SK-N-SH (cell line): Measurements from ENCODE around the gene RAB12. TPM values are rescaled to one million over a fixed set of nuclear protein-coding genes. Genes with fewer than 3 reads are reported as not detected.

ENCODE experiments used
- CTCF ChIA-PET: fragments of 300-600, 350-600 bp; formaldehyde crosslinking; extraction: SDS; loops from one replicate; lab custom pipeline; 2021; lab: Yijun Ruan, JAX
- POLR2A ChIA-PET: fragments of 350-600 bp; sonication (Branson Sonifier 250); formaldehyde crosslinking; extraction: SDS; loops from one replicate; lab custom pipeline; 2020; ENCODE audit warnings: antibody characterized with exemption, inconsistent platforms; lab: Yijun Ruan, JAX
- DNase-seq: peaks from one replicate; pipeline ENCODE4 v3.0.0; 2012
- H2AFZ ChIP-seq: fragments of 200-600 bp; sonication (generic); 2 replicates; pipeline ENCODE4 v1.8.1; 2016; ENCODE audit warnings: antibody characterized with exemption, mild to moderate bottlenecking, low read depth
- H3F3A ChIP-seq: fragments of 200-600 bp; sonication (generic); replicated peaks from 2 replicates; pipeline ENCODE3; 2016; ENCODE audit warnings: antibody characterized with exemption, mild to moderate bottlenecking; ENCODE audit not compliant: insufficient read depth
- H3K27ac ChIP-seq, 2 experiments: fragments of 200-500 bp in 1 of 2; fragments of 200-600 bp in 1 of 2; sonication (Bioruptor generic) in 1 of 2; sonication (generic), shearing (Covaris generic) in 1 of 2; 2 replicates each; pipeline versions ENCODE4 v1.5.1 to v1.6.1; 2014 to 2016; ENCODE audit warnings: low read depth in 2 of 2, inconsistent platforms in 1 of 2, low read length in 1 of 2, mild to moderate bottlenecking in 1 of 2, mixed read lengths in 1 of 2
- H3K27me3 ChIP-seq: fragments of 200-600 bp; sonication (generic), shearing (Covaris generic); 2 replicates; pipeline ENCODE4 v1.6.1; 2016; ENCODE audit warnings: mixed run types; ENCODE audit not compliant: insufficient read depth
- H3K36me3 ChIP-seq, 2 experiments: fragments of 200-500 bp in 1 of 2; fragments of 200-600 bp in 1 of 2; sonication (Bioruptor generic) in 1 of 2; sonication (generic) in 1 of 2; replicated peaks in 1 of 2; 2 replicates each; pipeline versions ENCODE3 to v1.5.1; 2014 to 2016; ENCODE audit warnings: low read length in 1 of 2, mild to moderate bottlenecking in 1 of 2; ENCODE audit not compliant: insufficient read depth in 2 of 2, control insufficient read depth in 1 of 2
- H3K4me1 ChIP-seq, 2 experiments: fragments of 200-500 bp in 1 of 2; fragments of 200-600 bp in 1 of 2; sonication (Bioruptor generic) in 1 of 2; sonication (generic), shearing (Covaris generic) in 1 of 2; 2 replicates each; pipeline versions ENCODE4 v1.5.1 to v1.6.1; 2014 to 2016; ENCODE audit warnings: low read depth in 1 of 2, low read length in 1 of 2, mixed run types in 1 of 2; ENCODE audit not compliant: insufficient read depth in 2 of 2, control insufficient read depth in 1 of 2
- H3K4me2 ChIP-seq: fragments of 200-600 bp; sonication (generic), shearing (Covaris generic); 2 replicates; pipeline ENCODE4 v1.6.1; 2017; ENCODE audit warnings: mixed run types
- H3K4me3 ChIP-seq, 2 experiments: fragments of 200-500 bp in 1 of 2; fragments of 200-600 bp in 1 of 2; sonication (Bioruptor generic) in 1 of 2; sonication (generic), shearing (Covaris generic) in 1 of 2; 2 replicates each; pipeline versions ENCODE4 v1.5.1 to v1.8.1; 2014 to 2016; ENCODE audit warnings: low read depth in 2 of 2, inconsistent platforms in 1 of 2, low read length in 1 of 2, mild to moderate bottlenecking in 1 of 2, mixed read lengths in 1 of 2, moderate library complexity in 1 of 2
- H3K79me2 ChIP-seq: fragments of 200-600 bp; sonication (generic); 2 replicates; pipeline ENCODE4 v1.8.1; 2017; ENCODE audit warnings: mild to moderate bottlenecking; ENCODE audit not compliant: insufficient read depth
- H3K9ac ChIP-seq: fragments of 200-600 bp; sonication (generic); 2 replicates; pipeline ENCODE4 v1.6.1; 2017; ENCODE audit warnings: mixed run types
- H3K9me2 ChIP-seq: fragments of 200-600 bp; sonication (generic); 2 replicates; pipeline ENCODE4 v1.6.1; 2017; ENCODE audit warnings: mixed run types
- H3K9me3 ChIP-seq: fragments of 200-600 bp; sonication (generic); 2 replicates; pipeline ENCODE4 v1.6.1; 2017; ENCODE audit warnings: mixed run types, mild to moderate bottlenecking, moderate library complexity
- H4K20me1 ChIP-seq: fragments of 200-600 bp; sonication (generic); 2 replicates; pipeline ENCODE4 v1.6.1; 2017; ENCODE audit warnings: mild to moderate bottlenecking, mixed run types; ENCODE audit not compliant: insufficient read depth
- CTCF ChIP-seq: fragments of 200-600 bp; sonication (generic); IDR thresholded peaks from 2 replicates; pipeline ENCODE4 v1.6.1; 2017; ENCODE audit warnings: antibody characterized with exemption, mild to moderate bottlenecking, moderate library complexity
- EZH2phosphoT487 ChIP-seq: fragments of 200-600 bp; sonication (generic); IDR thresholded peaks from 2 replicates; pipeline ENCODE4 v1.6.1; 2017; ENCODE audit warnings: low read depth, mixed run types, mild to moderate bottlenecking, antibody characterized with exemption, moderate library complexity, borderline replicate concordance
- GABPA ChIP-seq: IDR thresholded peaks from 2 replicates; pipeline ENCODE4 v1.4.0; 2012; ENCODE audit warnings: low read depth, mild to moderate bottlenecking
- GATA2 ChIP-seq: sonication (generic); formaldehyde crosslinking; IDR thresholded peaks from 2 replicates; pipeline ENCODE4 v1.5.0; 2020; ENCODE audit warnings: mild to moderate bottlenecking, missing genetic modification reagents
- JUND ChIP-seq: IDR thresholded peaks from 2 replicates; pipeline ENCODE4 v1.4.0; 2012
- NFIC ChIP-seq: IDR thresholded peaks from 2 replicates; pipeline ENCODE4 v1.4.0; 2012; ENCODE audit warnings: borderline replicate concordance
- SMC3 ChIP-seq: IDR thresholded peaks from 2 replicates; pipeline ENCODE4 v1.6.1; 2012; ENCODE audit warnings: low read depth, low read length, improper control_type of control experiment
- USF1 ChIP-seq: IDR thresholded peaks from 2 replicates; pipeline ENCODE4 v1.4.0; 2012; ENCODE audit warnings: low read depth, borderline replicate concordance
- YY1 ChIP-seq: IDR thresholded peaks from 2 replicates; pipeline ENCODE4 v1.4.0; 2012; ENCODE audit warnings: low read depth, mild to moderate bottlenecking
- ZBTB33 ChIP-seq: IDR thresholded peaks from 2 replicates; pipeline ENCODE4 v1.4.0; 2012; ENCODE audit warnings: low read depth, borderline replicate concordance
- WGBS: methylation state at CpG from one replicate; pipeline ENCODE4 v1.1.6; 2017; ENCODE audit warnings: low lambda C conversion rate; 5-methylcytosine and 5-hydroxymethylcytosine counted together
- polyA plus RNA-seq, 3 experiments: library from polyadenylated mRNA; depleted of rRNA; stranded (reverse); fragments of >200 nt; gene quantifications; 2 replicates each; pipeline ENCODE4 v1.2.3, GENCODE V29; 2012

Gene RAB12
- polyA plus RNA-seq, 1 of the 3 experiments (the other 2 are of a cell fraction): 11.0 TPM

GRCh38 chr18:8629602-8630001 is 20.4 kb downstream of the RAB12 start:
- ChIA-PET CTCF (interaction anchor here (1.5 kb wide), 1 partner anchor 11 kb away, joined by 4 read pairs; no protein-coding TSS in a partner anchor), POLR2A (no interaction called here)
- H3K4me1 ChIP-seq: peaks cover 0 to 9% of the 10 kb centered on the region in 2 experiments; a peak in 2 of 4 replicates
- H2AFZ ChIP-seq: no peak overlapping the region
- no peak overlapping the region for H3K4me3 ChIP-seq
- no peaks in the 10 kb centered on the region for H4K20me1 ChIP-seq
- H3K9me2 ChIP-seq: no peaks in the 10 kb centered on the region
- peaks cover 45 to 55% of the 10 kb centered on the region in 2 experiments for H3K36me3 ChIP-seq
- peaks cover 72% of the 10 kb centered on the region for H3K79me2 ChIP-seq
- H3F3A ChIP-seq: peaks cover 2% of the 10 kb centered on the region
- H3K4me2 ChIP-seq: no peak overlapping the region
- TF ChIP-seq GABPA: no peak
- no peak for TF ChIP-seq SMC3
- TF ChIP-seq YY1: no peak
- no peak for TF ChIP-seq USF1
- no peak for TF ChIP-seq ZBTB33
- DNase-seq: no peak
- no peak overlapping the region for H3K27ac ChIP-seq
- WGBS: 97% methylated on average over 3 of the region's 3 CpGs
- no peaks in the 10 kb centered on the region for H3K9me3 ChIP-seq
- H3K27me3 ChIP-seq: no peaks in the 10 kb centered on the region
- no peak overlapping the region for H3K9ac ChIP-seq

- ChIA-PET CTCF (interaction anchor here (1.5 kb wide), 1 partner anchor 10 kb away, joined by 4 read pairs; no protein-coding TSS in a partner anchor), POLR2A (no interaction called here)
- Histone ChIP-seq H3K4me3 (no peak overlapping the region), H3K9ac (no peak overlapping the region), H3K36me3 (peaks cover 51 to 61% of the 10 kb centered on the region in 2 experiments), H3K79me2 (peaks cover 65% of the 10 kb centered on the region), H3K9me2 (no peaks in the 10 kb centered on the region), H3K27ac (no peak overlapping the region), H3F3A (peaks cover 6% of the 10 kb centered on the region), H3K9me3 (no peaks in the 10 kb centered on the region), H2AFZ (no peak overlapping the region), H4K20me1 (no peaks in the 10 kb centered on the region), H3K4me2 (no peak overlapping the region), H3K27me3 (no peaks in the 10 kb centered on the region), H3K4me1 (peaks cover 0 to 3% of the 10 kb centered on the region in 2 experiments; a peak in 1 of 4 replicates)
- WGBS: 94% methylated on average over 2 of the region's 2 CpGs
- no peak for TF ChIP-seq CTCF
- no peak for TF ChIP-seq SMC3
- no peak for TF ChIP-seq JUND
- no peak for TF ChIP-seq GATA2 (CRISPR knock-in tag)
- no peak for TF ChIP-seq EZH2phosphoT487
- no peak for TF ChIP-seq NFIC
- TF ChIP-seq GABPA: no peak
- no peak for DNase-seq
These were observed 21.3 kb downstream of the RAB12 start for GRCh38 chr18:8630546-8630945.
